HUDEP-2 (cell line): ENCODE measurements around the gene ITGA11.

Experiments
- DNase-seq, 76 experiments: peaks; one replicate each; lab custom pipeline; 2025; ENCODE audit not compliant: unreplicated experiment in 76 of 76; lab: John Stamatoyannopoulos, UW

Gene ITGA11

GRCh38 chr15:68379058-68379758 is 52.8 kb downstream of the ITGA11 start:
- DNase-seq = no peak

- no peak for DNase-seq
These were observed 53.4 kb downstream of the ITGA11 start for GRCh38 chr15:68378595-68378994.

- no peak for DNase-seq
These were observed 54.2 kb downstream of the ITGA11 start for GRCh38 chr15:68377766-68378165.

GRCh38 chr15:68376447-68377060 is 55.4 kb downstream of the ITGA11 start:
- DNase-seq = no peak

GRCh38 chr15:68375716-68376220 is 56.2 kb downstream of the ITGA11 start:
- no peak for DNase-seq

GRCh38 chr15:68375191-68375631 is 56.8 kb downstream of the ITGA11 start:
- DNase-seq = no peak

- no peak for DNase-seq
These were observed 57.7 kb downstream of the ITGA11 start for GRCh38 chr15:68374168-68374745.

- no peak for DNase-seq
These were observed 58.9 kb downstream of the ITGA11 start for GRCh38 chr15:68373028-68373427.

GRCh38 chr15:68372291-68372811 is 59.6 kb downstream of the ITGA11 start:
- DNase-seq = peak in 2 of 76 experiments; percentile 6 to 14

- DNase-seq = no peak
These were observed 60.1 kb downstream of the ITGA11 start for GRCh38 chr15:68371851-68372250.

- no peak for DNase-seq
These were observed 60.8 kb downstream of the ITGA11 start for GRCh38 chr15:68371160-68371559.

GRCh38 chr15:68370768-68371151 is 61.2 kb downstream of the ITGA11 start:
- no peak for DNase-seq

GRCh38 chr15:68369931-68370767 is 61.8 kb downstream of the ITGA11 start:
- no peak for DNase-seq

GRCh38 chr15:68368731-68369435 is 63.1 kb downstream of the ITGA11 start:
- no peak for DNase-seq

GRCh38 chr15:68367992-68368391 is 64.0 kb downstream of the ITGA11 start:
- no peak for DNase-seq

- DNase-seq = no peak
These were observed 64.7 kb downstream of the ITGA11 start for GRCh38 chr15:68367226-68367625.

- DNase-seq = no peak
These were observed 65.6 kb downstream of the ITGA11 start for GRCh38 chr15:68366314-68366713.

GRCh38 chr15:68365770-68366169 is 66.2 kb downstream of the ITGA11 start:
- no peak for DNase-seq

GRCh38 chr15:68365140-68365745 is 66.7 kb downstream of the ITGA11 start:
- DNase-seq = no peak

- DNase-seq = no peak
These were observed 67.3 kb downstream of the ITGA11 start for GRCh38 chr15:68364660-68365035.
